Renal cortex interstitium (tissue), 15 donors: ENCODE results near the gene C10orf143. TPM values are rescaled to one million over a fixed set of nuclear protein-coding genes. Genes with fewer than 3 reads are reported as not detected.

Experiments
- DNase-seq, 11 donors: peaks; one replicate each; pipeline ENCODE4 v3.0.0-alpha.2; 2013; ENCODE audit warnings: low read depth in 9 of 11, low spot score in 4 of 11; ENCODE audit errors: extremely low read depth in 1 of 11
- long read RNA-seq, 16 experiments: transcript quantifications; one replicate each; lab custom pipeline, GENCODE V29; 2026
- polyA plus RNA-seq, 3 donors: library from polyadenylated mRNA; unstranded; fragments of 120-200 nt; gene quantifications; one replicate each; pipeline ENCODE4 v1.2.1, GENCODE V29; 2013; ENCODE audit not compliant: insufficient read length in 3 of 3

The C10orf143 gene
- 10 to 100 TPM in 1 of 3 donors, 1 to 10 TPM in 2; 5.6 to 10.5 (median 6.5) TPM for polyA plus RNA-seq
- long read RNA-seq, donor 1, partial matches to known transcripts: 0 of 1 reads
- long read RNA-seq, donor 1, other reads (novel, unspliced or antisense): 0 of 1 reads
- long read RNA-seq, donor 2, partial matches to known transcripts: 0 of 1 reads
- long read RNA-seq, donor 2, other reads (novel, unspliced or antisense): 0 of 1 reads
- long read RNA-seq, donor 3, partial matches to known transcripts: 0 of 3 reads
- long read RNA-seq, donor 3, other reads (novel, unspliced or antisense): 0 of 3 reads
- long read RNA-seq, donor 4, partial matches to known transcripts: 0 of 2 reads
- long read RNA-seq, donor 4, other reads (novel, unspliced or antisense): 0 of 2 reads
- long read RNA-seq, donor 5: 0 reads
- long read RNA-seq, donor 6, partial matches to known transcripts: 0 of 1 reads
- long read RNA-seq, donor 6, other reads (novel, unspliced or antisense): 0 of 1 reads
- long read RNA-seq, donor 7, partial matches to known transcripts: 0 of 1 reads
- long read RNA-seq, donor 7, other reads (novel, unspliced or antisense): 0 of 1 reads
- long read RNA-seq, donor 8, transcript C10orf143-202 (4 exons, 826 nt): major isoform, 7 of 14 reads
- long read RNA-seq, donor 8, partial matches to known transcripts: 7 of 14 reads
- long read RNA-seq, donor 8, other reads (novel, unspliced or antisense): 0 of 14 reads
- long read RNA-seq, donor 9, partial matches to known transcripts: 0 of 2 reads
- long read RNA-seq, donor 9, other reads (novel, unspliced or antisense): 0 of 2 reads
- long read RNA-seq, donor 10, partial matches to known transcripts: 0 of 2 reads
- long read RNA-seq, donor 10, other reads (novel, unspliced or antisense): 0 of 2 reads
- long read RNA-seq, donor 11, partial matches to known transcripts: 0 of 2 reads
- long read RNA-seq, donor 11, other reads (novel, unspliced or antisense): 0 of 2 reads
- long read RNA-seq, donor 12: 0 reads
- long read RNA-seq, donor 13: 0 reads
- long read RNA-seq, donor 14, partial matches to known transcripts: 0 of 1 reads
- long read RNA-seq, donor 14, other reads (novel, unspliced or antisense): 0 of 1 reads
- long read RNA-seq, donor 15: 0 reads
- long read RNA-seq, donor 16, partial matches to known transcripts: 0 of 4 reads
- long read RNA-seq, donor 16, other reads (novel, unspliced or antisense): 0 of 4 reads

GRCh38 chr10:130110246-130111112 lies at the start of gene C10orf143:
Gene C10orf143, minus strand, starts transcription at chr10:130110830. Its CDS starts 58 bp downstream, at chr10:130110772.
- DNase-seq: peak; percentile 95 to 98 (median 96)

GRCh38 chr10:130159192-130159794 lies 48.7 kb upstream of the C10orf143 start:
- no peak for DNase-seq

GRCh38 chr10:130146042-130146441 lies 35.4 kb upstream of the C10orf143 start:
- no peak for DNase-seq

- no peak for DNase-seq
These were observed 31.2 kb upstream of the C10orf143 start for GRCh38 chr10:130141878-130142277.

GRCh38 chr10:130141460-130141859 lies 30.8 kb upstream of the C10orf143 start:
- no peak for DNase-seq

GRCh38 chr10:130141038-130141437 lies 30.4 kb upstream of the C10orf143 start:
- no peak for DNase-seq

GRCh38 chr10:130140425-130140824 lies 29.8 kb upstream of the C10orf143 start:
- DNase-seq: no peak

- DNase-seq: no peak
These were observed 27.8 kb upstream of the C10orf143 start for GRCh38 chr10:130138479-130138866.

GRCh38 chr10:130137659-130138478 lies 27.2 kb upstream of the C10orf143 start:
- no peak for DNase-seq

GRCh38 chr10:130137090-130137448 lies 26.4 kb upstream of the C10orf143 start:
- no peak for DNase-seq

- peak in 10 of 11 donors; percentile 54 to 86 (median 82) for DNase-seq
These were observed 25.8 kb upstream of the C10orf143 start, which contains the start of gene GLRX3 for GRCh38 chr10:130136226-130137089. Gene GLRX3, plus strand, starts transcription at chr10:130136391. Its CDS starts 30 bp downstream, at chr10:130136421.

GRCh38 chr10:130135676-130136225 lies 25.1 kb upstream of the C10orf143 start:
- no peak for DNase-seq

- no peak for DNase-seq
These were observed 18.3 kb upstream of the C10orf143 start for GRCh38 chr10:130128922-130129321.

- no peak for DNase-seq
These were observed 17.6 kb upstream of the C10orf143 start for GRCh38 chr10:130128062-130128781.

- peak in 8 of 11 donors; percentile 36 to 72 (median 54) for DNase-seq
These were observed 16.9 kb upstream of the C10orf143 start for GRCh38 chr10:130127364-130128061.
